Fibroblast of skin of abdomen (primary cell): ENCODE measurements around the gene PRPSAP2. TPM values are rescaled to one million over a fixed set of nuclear protein-coding genes. Genes with fewer than 3 reads are reported as not detected.
"Not testable (repeated sequence)": the region's sequence is repeated elsewhere in the genome, so short reads cannot be mapped to it uniquely, and the experiment has no call there.

Experiments used
- DNase-seq: peaks from one replicate; pipeline ENCODE4 v3.0.0-alpha.2; 2013
- polyA plus RNA-seq, 2 experiments: library from polyadenylated mRNA; unstranded; fragments of 120-200 nt; gene quantifications; one replicate each; pipeline ENCODE4 v1.2.1, GENCODE V29; 2013; ENCODE audit not compliant: insufficient read length in 2 of 2

The PRPSAP2 gene
- 24.0 TPM for polyA plus RNA-seq (2013, experiment 1 of 2; ENCODE audit: insufficient read length)
- 21.5 TPM for polyA plus RNA-seq (2013, experiment 2 of 2; ENCODE audit: insufficient read length)

- DNase-seq: peak; percentile 92
Observed at GRCh38 chr17:18857864-18858566, at the start of gene PRPSAP2. Gene PRPSAP2 (plus strand): TSS chr17:18858131. CDS start chr17:18865834, 7,703 bp downstream.

DNA sequence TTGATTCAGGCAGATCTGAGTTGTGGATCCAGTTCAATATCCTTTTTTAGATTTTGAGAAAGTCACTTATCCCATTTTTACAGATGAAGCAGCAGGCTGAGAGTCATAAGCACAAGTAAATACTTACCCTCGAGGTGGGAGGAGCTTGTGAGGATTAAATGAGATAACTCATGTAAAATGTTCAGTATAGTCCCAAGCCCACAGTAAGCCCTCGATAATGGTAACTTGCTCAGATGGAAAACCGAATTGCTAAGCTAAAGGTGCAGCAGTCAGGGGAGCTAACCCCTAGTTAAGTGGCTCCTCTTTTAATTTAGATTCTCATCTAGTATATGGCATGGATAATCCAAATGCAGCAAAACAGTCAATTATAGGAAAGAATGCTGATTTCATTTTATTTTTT is 42.0 kb upstream of the PRPSAP2 start:
- not testable (repeated sequence) for DNase-seq

GRCh38 chr17:18816489-18817371 is 41.2 kb upstream of the PRPSAP2 start:
- DNase-seq: peak; percentile 73

GRCh38 chr17:18821430-18821829 is 36.5 kb upstream of the PRPSAP2 start:
- peak; percentile 8 for DNase-seq

GRCh38 chr17:18827613-18828012 is 30.3 kb upstream of the PRPSAP2 start:
- not testable (repeated sequence) for DNase-seq

DNA sequence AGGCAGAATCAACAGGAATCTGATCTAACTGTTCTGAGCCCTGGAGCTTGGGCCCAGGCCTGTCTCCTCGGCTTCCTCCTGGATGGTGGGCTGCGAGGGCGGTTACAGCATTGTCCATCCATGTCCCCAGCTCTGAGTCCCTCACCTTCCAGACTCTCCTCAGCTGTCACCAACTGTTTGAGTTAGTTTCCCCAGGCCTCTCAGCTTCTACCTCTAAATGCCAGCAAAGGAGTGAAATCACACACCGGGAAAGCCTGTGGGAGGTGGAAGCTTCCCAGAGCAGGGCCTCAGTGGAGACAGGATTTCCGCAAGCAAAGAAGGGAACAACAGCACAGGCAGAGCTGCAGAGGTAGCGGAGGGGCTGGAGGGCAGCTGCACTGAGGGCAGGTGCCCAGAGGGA is 9.4 kb upstream of the PRPSAP2 start:
- DNase-seq: no peak

GRCh38 chr17:18850679-18851078 is 7.3 kb upstream of the PRPSAP2 start:
- DNase-seq: no peak

GRCh38 chr17:18851201-18851600 is 6.7 kb upstream of the PRPSAP2 start:
- DNase-seq: no peak

- no peak for DNase-seq
Observed at GRCh38 chr17:18854956-18855355, 3.0 kb upstream of the PRPSAP2 start.

GRCh38 chr17:18855831-18856569 is 1.9 kb upstream of the PRPSAP2 start:
- DNase-seq: peak; percentile 94

GRCh38 chr17:18856570-18856915 is 1.4 kb upstream of the PRPSAP2 start:
- peak; percentile 4 for DNase-seq

DNA sequence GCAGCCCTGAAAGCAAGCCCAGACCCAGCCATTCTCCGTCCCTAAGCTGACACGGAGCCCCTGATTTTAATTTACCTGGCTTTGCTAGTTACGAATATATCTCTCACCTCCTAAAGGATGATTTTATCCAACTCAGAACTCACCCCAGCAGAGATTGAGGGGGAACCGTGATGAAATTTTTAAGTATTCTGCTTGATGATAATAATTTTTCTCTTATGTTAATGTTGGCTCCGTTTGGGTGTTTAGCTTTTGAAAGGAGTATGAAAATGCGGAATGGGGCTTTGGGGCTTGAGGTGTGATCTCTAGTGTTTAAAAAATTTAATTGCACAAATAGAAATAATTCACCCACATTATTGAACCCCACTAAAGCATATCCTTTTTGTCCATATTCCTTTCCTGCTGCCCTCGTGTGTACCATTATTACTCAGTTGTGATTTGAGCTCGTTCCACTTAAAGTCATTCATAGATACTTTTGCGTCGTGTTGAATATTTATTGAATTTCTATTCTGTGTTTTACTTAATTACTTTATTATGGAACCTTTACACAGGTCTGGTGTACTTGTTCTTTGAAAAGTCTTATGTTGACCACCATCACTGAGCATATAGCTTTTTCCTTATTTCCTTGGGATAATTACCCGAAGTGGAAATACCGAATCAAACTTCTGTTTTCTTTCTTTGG is 775 bp downstream of the PRPSAP2 start:
- no peak for DNase-seq

- peak; percentile 25 for DNase-seq
Observed at GRCh38 chr17:18859256-18859655, 1.3 kb downstream of the PRPSAP2 start.

DNA sequence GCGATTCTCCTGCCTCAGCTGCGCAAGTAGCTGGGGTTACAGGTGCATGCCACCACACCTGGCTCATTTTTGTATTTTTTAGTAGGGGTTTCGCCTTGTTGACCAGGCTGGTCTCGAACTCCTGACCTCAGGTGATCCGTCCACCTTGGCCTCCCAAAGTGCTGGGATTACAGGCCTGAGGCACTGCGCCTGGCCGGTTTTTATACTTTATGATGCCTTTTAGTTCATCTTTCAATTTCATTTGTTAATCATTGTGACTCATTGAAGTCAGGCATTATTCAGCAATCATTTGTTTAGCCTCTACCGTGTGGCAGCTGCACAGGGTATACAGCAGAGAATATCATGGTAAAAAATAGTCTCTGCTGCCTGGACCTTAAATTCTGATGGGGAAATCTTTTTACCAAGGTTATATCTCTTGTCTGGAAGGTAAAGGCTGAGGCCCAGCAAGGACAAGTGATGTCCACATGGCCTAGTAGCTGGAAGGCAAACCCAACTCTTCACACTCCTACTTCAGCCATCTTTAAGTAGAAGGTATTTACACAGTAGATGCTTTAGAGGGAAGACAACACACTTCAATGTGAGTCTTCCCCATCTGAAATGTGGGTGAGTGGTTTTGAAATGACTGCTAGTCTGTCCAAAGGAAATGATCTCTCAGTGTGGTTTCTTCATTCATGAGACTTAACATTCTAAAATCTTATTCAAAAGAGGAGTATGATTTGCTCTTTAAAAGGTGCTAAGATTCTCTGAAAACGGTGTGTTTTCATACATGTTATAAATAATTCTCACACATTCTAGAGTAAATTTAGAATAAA is 2.4 kb downstream of the PRPSAP2 start:
- no peak for DNase-seq

DNA sequence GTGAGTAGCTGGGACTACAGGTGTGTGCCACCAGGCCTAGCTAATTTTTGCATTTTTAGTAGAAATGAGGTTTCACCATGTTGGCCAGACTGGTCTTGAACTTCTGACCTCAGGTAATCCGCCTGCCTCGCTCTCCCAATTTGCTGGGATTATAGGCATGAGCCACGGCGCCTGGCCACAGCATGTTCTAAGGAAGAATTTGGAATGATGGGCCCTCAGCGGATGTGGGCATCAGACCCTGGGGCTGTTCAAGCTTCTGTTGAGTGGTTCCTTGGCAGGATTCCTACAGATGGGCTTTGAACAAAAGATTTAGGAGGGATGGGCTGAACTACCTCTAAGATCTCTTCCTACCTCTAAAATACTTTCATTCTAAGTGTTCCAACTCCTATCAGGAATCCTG is 4.1 kb downstream of the PRPSAP2 start:
- DNase-seq: no peak

GRCh38 chr17:18864996-18865395 is 7.1 kb downstream of the PRPSAP2 start:
- not testable (repeated sequence) for DNase-seq

DNA sequence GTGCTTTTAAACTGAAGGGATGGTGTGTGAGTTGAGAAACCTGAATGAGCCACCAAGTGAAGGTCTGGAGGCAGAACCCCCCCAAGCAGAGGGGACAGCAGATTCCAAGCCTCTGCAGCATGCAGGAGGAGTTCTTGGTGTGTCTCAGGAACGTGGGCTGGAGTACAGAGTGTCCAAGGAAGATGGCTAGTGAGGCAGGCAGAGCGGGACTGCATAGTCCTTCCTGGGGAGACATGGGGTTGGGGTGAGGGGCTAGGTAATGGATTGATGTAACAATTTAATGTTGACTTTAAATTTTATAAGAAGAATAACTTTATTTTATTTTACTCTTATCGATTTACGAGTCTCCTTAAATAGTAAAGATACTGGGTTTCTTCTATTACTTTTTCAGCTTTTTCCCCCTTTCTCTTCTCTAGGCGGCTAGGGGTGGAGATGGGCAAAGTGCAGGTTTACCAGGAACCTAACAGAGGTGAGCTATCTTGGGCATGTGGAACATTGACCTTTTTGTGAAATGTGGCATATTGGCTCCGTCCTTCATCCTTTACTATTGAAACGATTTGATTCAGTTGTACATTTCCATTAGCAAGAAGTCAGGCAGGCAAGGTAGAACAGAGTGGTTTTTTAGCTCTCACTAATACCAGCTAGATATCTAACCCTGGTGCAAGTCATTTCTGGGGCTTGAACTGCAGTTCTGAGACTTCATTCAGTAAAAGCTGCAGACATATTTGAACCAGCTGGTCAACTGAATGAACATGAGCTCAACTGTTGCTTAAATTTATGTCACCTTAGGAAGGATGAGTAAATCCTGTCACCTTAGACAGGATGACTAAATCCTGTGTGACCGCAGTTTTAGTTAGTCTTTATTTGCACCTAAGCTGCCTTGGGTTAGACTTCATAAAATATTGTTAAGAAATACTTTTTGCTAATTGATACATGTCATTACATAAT is 9.2 kb downstream of the PRPSAP2 start:
- no peak for DNase-seq

DNA sequence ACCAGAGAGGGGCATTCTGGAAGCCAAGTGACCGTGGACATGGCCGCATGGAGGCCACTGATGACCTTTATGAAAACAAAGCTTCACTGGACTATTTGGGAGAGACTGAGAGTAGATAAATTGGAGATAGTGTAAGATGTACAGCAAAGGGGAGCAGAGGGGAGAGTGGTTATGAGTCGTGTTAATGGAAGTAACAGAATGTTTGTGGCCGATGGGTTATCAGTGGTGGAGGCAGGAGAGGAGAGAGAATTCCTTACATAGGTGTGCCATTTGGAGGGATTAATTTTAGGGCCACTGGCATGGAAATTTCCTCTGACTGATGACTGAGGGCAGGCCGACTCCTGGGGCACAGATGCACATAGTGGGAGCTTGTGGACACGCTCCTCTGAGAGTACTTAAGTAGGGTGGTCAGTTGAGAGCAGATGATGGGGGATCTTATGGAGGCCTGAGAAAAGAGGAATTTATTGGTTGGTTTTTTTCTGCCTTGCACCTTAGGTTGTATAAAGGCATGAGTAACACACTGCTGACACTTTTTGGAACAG is 19.2 kb downstream of the PRPSAP2 start:
- peak; percentile 64 for DNase-seq

GRCh38 chr17:18888766-18889290 is 30.9 kb downstream of the PRPSAP2 start:
- DNase-seq: no peak

- no peak for DNase-seq
Observed at GRCh38 chr17:18889658-18890057, 31.7 kb downstream of the PRPSAP2 start.
